T-cell (primary cell): ENCODE results near the gene CFAP299. TPM values are rescaled to one million over a fixed set of nuclear protein-coding genes. Genes with fewer than 3 reads are reported as not detected.

Experiments used
- ATAC-seq, 4 experiments: fragments of 200-7000 bp in 3 of 4; fragments of 150-1000 bp in 1 of 4; cut with Tn5 transposase; replicated peaks in 1 of 4; 1 replicate in 3 of 4; 2 replicates in 1 of 4; pipeline ENCODE4 v1.10.0; 2021; ENCODE audit warnings: moderate library complexity in 3 of 4, mild to moderate bottlenecking in 2 of 4, moderate number of reproducible peaks in 1 of 4
- CTCF ChIA-PET, 2 donors: fragments of 300-600 bp; sonication (Branson Sonifier 250); formaldehyde crosslinking; loops; one replicate each; lab custom pipeline; 2022; ENCODE audit warnings: antibody characterized with exemption in 2 of 2; lab: Charles Lee
- POLR2A ChIA-PET, 2 donors: fragments of 300-600 bp; sonication (Branson Sonifier 250); formaldehyde crosslinking; loops; one replicate each; lab custom pipeline; 2022; ENCODE audit warnings: antibody characterized with exemption in 2 of 2; lab: Charles Lee
- DNase-seq, 35 experiments: peaks; one replicate each; pipeline versions ENCODE4 v3.0.0 to v3.0.0-alpha.2; 2013 to 2023
- H3K27ac ChIP-seq: one replicate; pipeline ENCODE4 v1.5.1; 2013; ENCODE audit warnings: low read length
- H3K27me3 ChIP-seq, 2 experiments: replicated peaks in 1 of 2; 1 replicate in 1 of 2; 2 replicates in 1 of 2; pipeline versions ENCODE4 v1.6.1 to v1.7.0; 2013; ENCODE audit warnings: low read length in 1 of 2, mixed read lengths in 1 of 2; ENCODE audit not compliant: control insufficient read depth in 2 of 2, insufficient read depth in 2 of 2; ENCODE audit errors: extremely low read depth in 1 of 2
- H3K36me3 ChIP-seq, 2 donors: 1 replicate in 1 of 2; 2 replicates in 1 of 2; pipeline versions ENCODE4 v1.6.1 to v1.7.0; 2013; ENCODE audit warnings: low read length in 1 of 2; ENCODE audit not compliant: control insufficient read depth in 2 of 2, insufficient read depth in 1 of 2; ENCODE audit errors: extremely low read depth in 1 of 2
- H3K4me1 ChIP-seq, 2 experiments: 1 replicate in 1 of 2; 2 replicates in 1 of 2; pipeline versions ENCODE4 v1.6.1 to v1.7.0; 2013; ENCODE audit warnings: low read length in 2 of 2, mixed read lengths in 1 of 2; ENCODE audit not compliant: insufficient read depth in 2 of 2, control insufficient read depth in 1 of 2; ENCODE audit errors: extremely low read depth in 1 of 2
- H3K4me3 ChIP-seq, 2 donors: 1 replicate in 1 of 2; 2 replicates in 1 of 2; pipeline versions ENCODE4 v1.5.1 to v1.7.0; 2013; ENCODE audit warnings: mild to moderate bottlenecking in 2 of 2, low read length in 1 of 2, moderate library complexity in 1 of 2; ENCODE audit not compliant: control insufficient read depth in 1 of 2; ENCODE audit errors: extremely low read depth in 1 of 2
- H3K9me3 ChIP-seq: 2 replicates; pipeline ENCODE4 v1.7.0; 2013
- H3K27ac Mint-ChIP-seq, 2 donors: one replicate each; pipeline ENCODE4 v1.8.0; 2020 to 2021; ENCODE audit warnings: mild to moderate bottlenecking in 2 of 2, mixed read lengths in 2 of 2
- H3K27me3 Mint-ChIP-seq, 2 donors: one replicate each; pipeline ENCODE4 v1.8.0; 2021 to 2022; ENCODE audit warnings: mixed read lengths in 2 of 2
- H3K36me3 Mint-ChIP-seq: one replicate; pipeline ENCODE4 v1.8.0; 2021; ENCODE audit warnings: mixed read lengths
- H3K4me1 Mint-ChIP-seq, 3 donors: one replicate each; pipeline ENCODE4 v1.8.0; 2020 to 2022; ENCODE audit warnings: mixed read lengths in 3 of 3, mild to moderate bottlenecking in 1 of 3
- H3K4me3 Mint-ChIP-seq, 3 donors: one replicate each; pipeline ENCODE4 v1.8.0; 2020 to 2022; ENCODE audit warnings: mild to moderate bottlenecking in 3 of 3, mixed read lengths in 3 of 3, moderate library complexity in 3 of 3
- H3K9me3 Mint-ChIP-seq, 3 donors: one replicate each; pipeline ENCODE4 v1.8.0; 2020 to 2022; ENCODE audit warnings: mixed read lengths in 3 of 3
- WGBS: methylation state at CpG from one replicate; pipeline ENCODE4 v1.1.5; 2013; ENCODE audit warnings: missing lambda C conversion rate; ENCODE audit not compliant: insufficient coverage; 5-methylcytosine and 5-hydroxymethylcytosine counted together
- total RNA-seq, 35 experiments: library from RNA in 6 of 35; stranded (reverse) in 6 of 35; fragments of 120-200 nt in 1 of 35; gene quantifications; one replicate each; pipeline versions ENCODE4 v1.2.1 to v1.2.4 and lab custom pipeline; 2013 to 2026

Gene CFAP299
- total RNA-seq, 5 donors from 2014 or later (not counting 1 experiment from before 2014, with no cell fraction given): 0.35 TPM; not detected in 4

DNA sequence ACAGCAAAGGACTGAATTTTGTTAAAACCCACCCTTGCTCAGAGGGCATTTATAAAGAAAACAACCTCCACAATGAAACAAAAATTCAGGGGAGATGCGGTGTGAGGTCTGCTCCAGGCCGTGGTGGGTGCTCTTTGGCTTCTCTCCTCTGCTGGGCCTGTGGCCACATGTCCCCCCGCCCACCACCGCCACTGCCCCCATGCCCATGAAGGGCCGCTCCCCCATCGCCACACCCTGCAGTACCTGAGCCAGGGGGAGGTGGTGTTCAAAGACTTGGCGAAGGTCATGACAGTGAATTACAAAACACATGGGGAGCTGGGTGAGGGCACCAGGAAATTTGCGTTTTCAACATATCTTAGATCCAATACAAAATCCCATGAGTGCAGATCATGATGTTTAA lies 14.2 kb upstream of the CFAP299 start:
- H3K9me3 ChIP-seq: no peaks in the 10 kb centered on the region
- H3K4me1 ChIP-seq: peaks cover 0 to 4% of the 10 kb centered on the region in 2 experiments
- Mint-ChIP-seq H3K27me3 (peaks cover 8 to 14% of the 10 kb centered on the region in 2 donors), H3K4me1 (peaks cover 3 to 7% (median 3%) of the 10 kb centered on the region in 3 donors), H3K36me3 (no peaks in the 10 kb centered on the region), H3K9me3 (no peaks in the 10 kb centered on the region), H3K27ac (peak overlapping the region in 1 of 2 donors; percentile 53), H3K4me3 (no peak overlapping the region)
- ChIA-PET POLR2A (no interaction called here), CTCF (no interaction called here)
- H3K4me3 ChIP-seq: no peak overlapping the region
- DNase-seq: no peak
- no peak for ATAC-seq
- H3K27me3 ChIP-seq: peaks cover 0 to 4% of the 10 kb centered on the region in 2 experiments
- H3K27ac ChIP-seq: no peak overlapping the region
- H3K36me3 ChIP-seq: no peaks in the 10 kb centered on the region
- 71% methylated on average over 1 of the region's 8 CpGs for WGBS

DNA sequence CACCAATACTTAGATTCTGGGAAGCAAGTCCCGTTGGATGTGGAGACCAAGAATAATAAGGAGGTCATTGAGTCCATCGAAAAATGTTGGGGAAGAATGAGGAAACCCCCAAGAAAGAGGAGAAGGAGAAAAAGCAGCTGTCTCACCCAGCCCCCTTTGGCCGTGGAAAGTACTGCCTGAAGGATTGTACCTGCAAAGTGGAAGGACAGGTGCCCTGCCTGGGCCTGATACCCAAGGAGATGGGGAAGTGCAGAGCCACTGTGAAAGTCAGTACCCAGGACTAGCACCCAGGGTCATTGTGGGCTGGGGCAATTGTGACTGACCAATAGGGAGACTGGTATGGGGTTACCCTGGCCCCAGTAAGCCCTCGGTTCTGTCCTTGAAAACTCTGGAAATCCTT lies 13.8 kb upstream of the CFAP299 start:
- Mint-ChIP-seq H3K27ac (peak overlapping the region in 1 of 2 donors; percentile 53), H3K4me1 (peaks cover 3 to 7% (median 3%) of the 10 kb centered on the region in 3 donors), H3K9me3 (no peaks in the 10 kb centered on the region), H3K27me3 (peaks cover 8 to 11% of the 10 kb centered on the region in 2 donors), H3K4me3 (no peak overlapping the region), H3K36me3 (no peaks in the 10 kb centered on the region)
- Histone ChIP-seq H3K4me3 (no peak overlapping the region), H3K36me3 (no peaks in the 10 kb centered on the region), H3K9me3 (no peaks in the 10 kb centered on the region), H3K27me3 (peaks cover 0 to 4% of the 10 kb centered on the region in 2 experiments), H3K27ac (no peak overlapping the region), H3K4me1 (peaks cover 0 to 4% of the 10 kb centered on the region in 2 experiments)
- no peak for DNase-seq
- ATAC-seq: no peak
- ChIA-PET CTCF (interaction anchor here in 1 of 2 donors (0.6 kb wide), 1 partner anchor 313 kb away, joined by 3 read pairs; no protein-coding TSS in a partner anchor), POLR2A (no interaction called here)
- WGBS: 83% methylated on average over 2 of the region's 4 CpGs

GRCh38 chr4:80322716-80323115 lies 12.8 kb upstream of the CFAP299 start:
- ATAC-seq: peak in 1 of 4 experiments; percentile 63
- Mint-ChIP-seq H3K4me3 (no peak overlapping the region), H3K27me3 (peaks cover 4 to 11% of the 10 kb centered on the region in 2 donors), H3K36me3 (no peaks in the 10 kb centered on the region), H3K4me1 (peaks cover 3 to 7% (median 3%) of the 10 kb centered on the region in 3 donors), H3K27ac (no peak overlapping the region), H3K9me3 (no peaks in the 10 kb centered on the region)
- Histone ChIP-seq H3K27ac (no peak overlapping the region), H3K4me1 (peaks cover 0 to 4% of the 10 kb centered on the region in 2 experiments), H3K4me3 (no peak overlapping the region), H3K9me3 (no peaks in the 10 kb centered on the region), H3K27me3 (peaks cover 0 to 4% of the 10 kb centered on the region in 2 experiments), H3K36me3 (no peaks in the 10 kb centered on the region)
- peak in 1 of 35 experiments; percentile 5 for DNase-seq
- CTCF ChIA-PET: interaction anchor here in 1 of 2 donors (0.9 kb wide), 1 partner anchor 32 kb away, joined by 3 read pairs; no protein-coding TSS in a partner anchor
- POLR2A ChIA-PET: no interaction called here

DNA sequence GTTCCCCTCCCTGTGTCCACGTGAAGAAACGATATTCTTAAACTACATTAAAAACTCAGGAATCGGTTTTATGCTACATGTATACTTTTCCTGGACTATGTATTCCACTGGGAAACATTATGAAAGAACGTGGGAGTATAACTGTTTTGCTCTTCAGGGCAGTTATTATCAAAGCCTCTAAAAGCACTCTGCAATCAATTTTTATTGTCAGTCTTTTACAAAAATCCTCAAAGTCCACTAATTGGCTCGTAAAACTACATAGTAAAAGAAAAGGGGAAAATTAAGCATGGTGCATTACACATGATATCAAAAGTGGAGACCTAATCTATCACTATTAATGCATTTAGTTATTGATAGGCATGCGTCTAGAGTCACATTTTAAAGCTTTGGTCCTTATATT lies 11.4 kb upstream of the CFAP299 start:
- ATAC-seq: no peak
- ChIA-PET CTCF (no interaction called here), POLR2A (no interaction called here)
- Histone ChIP-seq H3K9me3 (no peaks in the 10 kb centered on the region), H3K36me3 (no peaks in the 10 kb centered on the region), H3K4me3 (no peak overlapping the region), H3K27ac (no peak overlapping the region), H3K4me1 (peaks cover 0 to 4% of the 10 kb centered on the region in 2 experiments), H3K27me3 (peaks cover 0 to 6% of the 10 kb centered on the region in 2 experiments)
- no peaks in the 10 kb centered on the region for H3K9me3 Mint-ChIP-seq
- H3K36me3 Mint-ChIP-seq: no peaks in the 10 kb centered on the region
- no peak for DNase-seq
- peaks cover 3 to 7% (median 3%) of the 10 kb centered on the region in 3 donors for H3K4me1 Mint-ChIP-seq
- no CpG with 5 or more reads among the region's 6 CpGs for WGBS
- no peak overlapping the region for H3K4me3 Mint-ChIP-seq
- no peak overlapping the region for H3K27ac Mint-ChIP-seq
- peaks cover 4 to 12% of the 10 kb centered on the region in 2 donors for H3K27me3 Mint-ChIP-seq

- H3K27me3 ChIP-seq: peaks cover 0 to 15% of the 10 kb centered on the region in 2 experiments
- no peaks in the 10 kb centered on the region for H3K9me3 ChIP-seq
- H3K27me3 Mint-ChIP-seq: peaks cover 5 to 27% of the 10 kb centered on the region in 2 donors
- no peak overlapping the region for H3K4me3 Mint-ChIP-seq
- peaks cover 2 to 12% of the 10 kb centered on the region in 2 experiments for H3K4me1 ChIP-seq
- no peak overlapping the region for H3K27ac ChIP-seq
- no peaks in the 10 kb centered on the region for H3K36me3 Mint-ChIP-seq
- DNase-seq (no peak), ATAC-seq (no peak)
- ChIA-PET POLR2A (no interaction called here), CTCF (no interaction called here)
- H3K4me1 Mint-ChIP-seq: peaks cover 8 to 14% (median 14%) of the 10 kb centered on the region in 3 donors
- no peak overlapping the region for H3K27ac Mint-ChIP-seq
- H3K36me3 ChIP-seq: no peaks in the 10 kb centered on the region
- WGBS: 57% methylated on average over 1 of the region's 2 CpGs
- no peak overlapping the region for H3K4me3 ChIP-seq
- H3K9me3 Mint-ChIP-seq: no peaks in the 10 kb centered on the region
Measured at GRCh38 chr4:80331693-80332092, 3.8 kb upstream of the CFAP299 start.

GRCh38 chr4:80333121-80333520 lies 2.4 kb upstream of the CFAP299 start:
- ChIA-PET POLR2A (interaction anchor here in 1 of 2 donors (0.5 kb wide), 1 partner anchor 1132 kb away, joined by 6 read pairs; no protein-coding TSS in a partner anchor), CTCF (interaction anchor here in 1 of 2 donors (0.6 kb wide), 1 partner anchor 1361 kb away, joined by 3 read pairs; no protein-coding TSS in a partner anchor)
- peaks cover 5 to 28% of the 10 kb centered on the region in 2 donors for H3K27me3 Mint-ChIP-seq

More at GRCh38 chr4:80333121-80333520, 2.4 kb upstream of the CFAP299 start:
- Histone ChIP-seq H3K4me3 (no peak overlapping the region), H3K9me3 (no peaks in the 10 kb centered on the region), H3K4me1 (peaks cover 2 to 12% of the 10 kb centered on the region in 2 experiments), H3K27me3 (peaks cover 0 to 16% of the 10 kb centered on the region in 2 experiments), H3K36me3 (no peaks in the 10 kb centered on the region), H3K27ac (no peak overlapping the region)
- DNase-seq (no peak), ATAC-seq (no peak)
- peaks cover 8 to 15% (median 14%) of the 10 kb centered on the region in 3 donors for H3K4me1 Mint-ChIP-seq
- H3K36me3 Mint-ChIP-seq: no peaks in the 10 kb centered on the region
- 74% methylated on average over 3 of the region's 4 CpGs for WGBS
- no peak overlapping the region for H3K4me3 Mint-ChIP-seq
- no peak overlapping the region for H3K27ac Mint-ChIP-seq
- no peaks in the 10 kb centered on the region for H3K9me3 Mint-ChIP-seq
